GM12878 (cell line): ENCODE data around the gene PTPRD. TPM values are rescaled to one million over a fixed set of nuclear protein-coding genes. Genes with fewer than 3 reads are reported as not detected.

Experiments used
- ATAC-seq: fragments of 200-7000 bp; cut with Tn5 transposase; 3 replicates; pipeline ENCODE4 v1.9.1; 2020; ENCODE audit warnings: mild to moderate bottlenecking, moderate library complexity
- BruUV-seq: library from RNA; stranded (reverse); fragments of 400-500 nt; replicated peaks from 2 replicates; lab custom pipeline; 2021; lab: Mats Ljungman, UMichigan
- CTCF ChIA-PET: fragments of 300-600 bp; sonication (Branson Sonifier 250); formaldehyde crosslinking; extraction: SDS; loops from one replicate; lab custom pipeline; 2021; ENCODE audit warnings: inconsistent platforms; lab: Yijun Ruan, JAX
- POLR2A ChIA-PET: fragments of 350-600 bp; formaldehyde crosslinking; extraction: SDS; loops from one replicate; lab custom pipeline; 2021; ENCODE audit warnings: inconsistent platforms; lab: Charles Lee
- RAD21 ChIA-PET: fragments of 300-600 bp; sonication (Branson Sonifier 250); formaldehyde crosslinking; loops from one replicate; lab custom pipeline; 2023; ENCODE audit warnings: antibody characterized with exemption; ENCODE audit not compliant: unreplicated experiment; lab: Charles Lee
- SMC1A ChIA-PET: fragments of 300-600 bp; sonication (Branson Sonifier 250); formaldehyde crosslinking; loops from one replicate; lab custom pipeline; 2023; ENCODE audit not compliant: unreplicated experiment, uncharacterized antibody; lab: Charles Lee
- DNase-seq: peaks from one replicate; pipeline ENCODE4 v3.0.0-alpha.2; 2011; ENCODE audit warnings: low read depth, low spot score
- FAIRE-seq: peaks from 3 replicates; lab custom pipeline; 2011; peaks lifted over from hg19 to GRCh38; lab: Jason Lieb, UNC
- H2AFZ ChIP-seq: 2 replicates; pipeline ENCODE4 v1.6.0; 2011; ENCODE audit warnings: low read depth, low read length, control low read depth; ENCODE audit not compliant: control insufficient read depth
- H3K27ac ChIP-seq: 2 replicates; pipeline ENCODE4 v1.5.1; 2011; ENCODE audit warnings: control low read depth; ENCODE audit not compliant: control insufficient read depth, insufficient read depth
- H3K27me3 ChIP-seq, 2 experiments: replicated peaks in 1 of 2; 2 replicates each; pipeline versions ENCODE4 v1.6.0 to v1.6.1; 2011; ENCODE audit warnings: low read length in 1 of 2; ENCODE audit not compliant: control insufficient read depth in 2 of 2, insufficient read depth in 2 of 2
- H3K36me3 ChIP-seq, 2 experiments: 2 replicates each; pipeline ENCODE4 v1.5.1; 2011; ENCODE audit warnings: low read length in 1 of 2; ENCODE audit not compliant: control insufficient read depth in 2 of 2, insufficient read depth in 2 of 2
- H3K4me1 ChIP-seq: 2 replicates; pipeline ENCODE4 v1.6.1; 2011; ENCODE audit warnings: mild to moderate bottlenecking, low read length, moderate library complexity, mixed read lengths; ENCODE audit not compliant: control insufficient read depth, insufficient read depth
- H3K4me2 ChIP-seq: 2 replicates; pipeline ENCODE4 v1.6.0; 2011; ENCODE audit warnings: control low read depth; ENCODE audit not compliant: control insufficient read depth, insufficient read depth
- H3K4me3 ChIP-seq: fragments of 200-600 bp; sonication (generic); 2 replicates; pipeline ENCODE4 v1.5.1; 2016
- H3K79me2 ChIP-seq: 2 replicates; pipeline ENCODE4 v1.6.0; 2011; ENCODE audit warnings: low read length; ENCODE audit not compliant: control insufficient read depth, insufficient read depth
- H3K9ac ChIP-seq: 2 replicates; pipeline ENCODE4 v1.8.0; 2011; ENCODE audit warnings: low read length, control low read depth, mixed read lengths; ENCODE audit not compliant: control insufficient read depth, insufficient read depth
- H3K9me3 ChIP-seq: replicated peaks from 3 replicates; pipeline ENCODE4 v1.5.1; 2011; ENCODE audit warnings: mild to moderate bottlenecking, low read length; ENCODE audit not compliant: control insufficient read depth, insufficient read depth
- H4K20me1 ChIP-seq: 2 replicates; pipeline ENCODE4 v1.6.0; 2011; ENCODE audit not compliant: control insufficient read depth, insufficient read depth
- DPF2 ChIP-seq: fragments of 450-650 bp; IDR thresholded peaks from 2 replicates; pipeline ENCODE4 v1.6.1; 2017; ENCODE audit warnings: mild to moderate bottlenecking
- HCFC1 ChIP-seq: fragments of 150-350 bp; IDR thresholded peaks from 2 replicates; pipeline ENCODE4 v1.6.1; 2014; ENCODE audit warnings: low read length
- MEF2A ChIP-seq: IDR thresholded peaks from 2 replicates; pipeline ENCODE4 v1.6.1; 2011; ENCODE audit warnings: low read depth, mild to moderate bottlenecking, low read length, moderate library complexity; ENCODE audit not compliant: insufficient read depth
- MEF2B ChIP-seq: fragments of 450-650 bp; IDR thresholded peaks from 2 replicates; pipeline ENCODE4 v1.6.1; 2018; ENCODE audit warnings: mild to moderate bottlenecking, moderate library complexity; ENCODE audit not compliant: partially characterized antibody, poor library complexity, severe bottlenecking
- NFIC ChIP-seq: IDR thresholded peaks from 2 replicates; pipeline ENCODE4 v1.6.1; 2012; ENCODE audit warnings: low read depth, mild to moderate bottlenecking, inconsistent platforms, low read length, moderate library complexity
- NR2F1 ChIP-seq: fragments of 450-650 bp; conservative IDR thresholded peaks from 2 replicates; pipeline ENCODE4 v1.6.1; 2017; ENCODE audit warnings: mild to moderate bottlenecking
- RAD51 ChIP-seq: fragments of 450-650 bp; IDR thresholded peaks from 2 replicates; pipeline ENCODE4 v1.6.1; 2016; ENCODE audit warnings: moderate library complexity, mild to moderate bottlenecking, inconsistent platforms
- RCOR1 ChIP-seq: conservative IDR thresholded peaks from 2 replicates; pipeline ENCODE4 v1.6.1; 2012; ENCODE audit warnings: low read depth, low read length, improper control_type of control experiment
- SMAD5 ChIP-seq: IDR thresholded peaks from 2 replicates; pipeline ENCODE4 v1.6.1; 2016; ENCODE audit warnings: antibody characterized with exemption, low read depth
- SMC3 ChIP-seq: IDR thresholded peaks from 2 replicates; pipeline ENCODE4 v1.6.1; 2011; ENCODE audit warnings: low read length, improper control_type of control experiment, borderline replicate concordance
- SRF ChIP-seq, 2 experiments: IDR thresholded peaks; 2 replicates each; pipeline ENCODE4 v1.6.1; 2011; ENCODE audit warnings: low read depth in 2 of 2, low read length in 2 of 2, mild to moderate bottlenecking in 1 of 2, moderate library complexity in 1 of 2
- YY1 ChIP-seq: IDR thresholded peaks from 2 replicates; pipeline ENCODE4 v1.6.1; 2011; ENCODE audit warnings: low read depth, mild to moderate bottlenecking, low read length
- ZSCAN29 ChIP-seq: fragments of 450-650 bp; IDR thresholded peaks from 2 replicates; pipeline ENCODE4 v1.6.1; 2017; ENCODE audit warnings: mild to moderate bottlenecking, moderate library complexity
- WGBS: methylation state at CpG from one replicate; pipeline ENCODE4 v1.1.6; 2016; ENCODE audit warnings: low lambda C conversion rate; ENCODE audit not compliant: insufficient replicate concordance, insufficient coverage; ENCODE audit errors: missing lambda C conversion rate; 5-methylcytosine and 5-hydroxymethylcytosine counted together
- in situ Hi-C: fragments of 300-500 bp; cut with MboI; formaldehyde crosslinking; loops from 9 replicates; pipeline ENCODE4 v1.14.3; 2018; ENCODE audit warnings: mixed read lengths
- intact Hi-C: fragments of 100-400 bp; cut with micrococcal nuclease; formaldehyde crosslinking; loops from one replicate; pipeline ENCODE4 v1.14.2; 2022; ENCODE audit not compliant: unreplicated experiment
- polyA plus RNA-seq, 11 experiments: library from polyadenylated mRNA; depleted of rRNA in 4 of 11; unstranded in 6 of 11; stranded (reverse) in 5 of 11; fragments of >200 nt; fragmentation: Nextera tagmentation in 4 of 11; fragmentation: Illumina TruSeq in 1 of 11; extraction: Ambion mirVana in 4 of 11; extraction: Trizol in 1 of 11; gene quantifications; 1 replicate in 1 of 11; 2 replicates in 10 of 11; pipeline versions ENCODE4 v1.2.1 to v1.2.3, GENCODE V29; 2011 to 2016; ENCODE audit warnings: inconsistent platforms in 2 of 11, missing spikeins in 2 of 11, low read depth in 1 of 11
- total RNA-seq, 4 experiments: library from RNA; depleted of rRNA in 3 of 4; stranded (reverse); fragments of >200 nt in 3 of 4; fragmentation: Illumina TruSeq in 1 of 4; extraction: Trizol in 1 of 4; gene quantifications; 2 replicates each; pipeline versions ENCODE4 v1.2.1 to v1.2.3, GENCODE V29; 2013 to 2021

Gene PTPRD
- total and polyA plus RNA-seq, 10 of the 15 experiments (the other 5 are each of a cell fraction or from before 2014, with no cell fraction given) = under 0.01 to 0.05 (median 0.01) TPM; not detected in 7

- no peaks in the 10 kb centered on the region for H3K4me1 ChIP-seq
- H4K20me1 ChIP-seq = no peaks in the 10 kb centered on the region
- no peak for TF ChIP-seq ZSCAN29
- no peak for TF ChIP-seq HCFC1
- TF ChIP-seq YY1 = no peak
- TF ChIP-seq MEF2B = no peak
- no peak for TF ChIP-seq SMC3
- no peak for TF ChIP-seq RAD51
- TF ChIP-seq, all 136 proteins: peak for 0
- Histone ChIP-seq H3K4me3 (no peak overlapping the region), H3K27me3 (no peaks in the 10 kb centered on the region), H3K9ac (no peak overlapping the region), H2AFZ (no peak overlapping the region), H3K27ac (no peak overlapping the region), H3K4me2 (no peak overlapping the region), H3K36me3 (no peaks in the 10 kb centered on the region), H3K9me3 (no peaks in the 10 kb centered on the region), H3K79me2 (no peaks in the 10 kb centered on the region)
- BruUV-seq = no TSS peak
- in situ Hi-C loops (no loop called here), intact Hi-C loops (no loop called here)
- DNase-seq = no peak
- RAD21 ChIA-PET = no interaction called here
- ATAC-seq = no peak
- CTCF ChIA-PET = no interaction called here
- WGBS = 2% methylated on average over 2 of the region's 2 CpGs
- SMC1A ChIA-PET = no interaction called here
- POLR2A ChIA-PET = no interaction called here
- no peak for FAIRE-seq
Observed at GRCh38 chr9:9182431-9182830, 1430.4 kb downstream of the PTPRD start.

GRCh38 chr9:9177081-9177480 is 1435.7 kb downstream of the PTPRD start:
- no peaks in the 10 kb centered on the region for H4K20me1 ChIP-seq
- ChIA-PET RAD21 (no interaction called here), POLR2A (no interaction called here), CTCF (no interaction called here), SMC1A (no interaction called here)
- in situ Hi-C loops = no loop called here
- no peak overlapping the region for H3K4me2 ChIP-seq
- H3K27ac ChIP-seq = no peak overlapping the region
- H3K9me3 ChIP-seq = no peaks in the 10 kb centered on the region
- intact Hi-C loops = no loop called here
- H3K36me3 ChIP-seq = no peaks in the 10 kb centered on the region
- no peak for TF ChIP-seq NFIC
- no peak for TF ChIP-seq SRF (IDR thresholded peaks at IDR 0.05; ENCODE audit: low read depth in 2 of 2, low read length in 2 of 2)
- TF ChIP-seq NR2F1 = no peak
- TF ChIP-seq SMAD5 = no peak
- no peak for TF ChIP-seq DPF2
- no peak for TF ChIP-seq RCOR1
- no peak for TF ChIP-seq MEF2A
- no TSS peak for BruUV-seq
- ATAC-seq (no peak), FAIRE-seq (no peak), DNase-seq (no peak)
- H2AFZ ChIP-seq = no peak overlapping the region
- H3K79me2 ChIP-seq = no peaks in the 10 kb centered on the region
- no peak overlapping the region for H3K4me3 ChIP-seq
- H3K9ac ChIP-seq = no peak overlapping the region
- no peaks in the 10 kb centered on the region for H3K27me3 ChIP-seq
- H3K4me1 ChIP-seq = no peaks in the 10 kb centered on the region
- WGBS = 0% methylated on average over 1 of the region's 1 CpG
